Stimulated activated CD8-positive, alpha-beta memory T cell treated with anti-CD3 and anti-CD28 coated beads, Interleukin-15, amount 100 ng/mL, for 48 hours (primary cell): ENCODE results near the gene CHMP2B.

Source experiments
- DNase-seq, 2 donors: peaks; one replicate each; pipeline ENCODE4 v3.0.0-alpha.2; 2020; ENCODE audit warnings: low read depth in 2 of 2

The CHMP2B gene

GRCh38 chr3:87227104-87227834, at the start of gene CHMP2B:
CHMP2B (plus strand) TSS chr3:87227309; CDS start chr3:87227523, 214 bp downstream.
- DNase-seq: peak; percentile 80 to 86

- no peak for DNase-seq
Observed at GRCh38 chr3:87179642-87180041, 47.5 kb upstream of the CHMP2B start.

GRCh38 chr3:87181551-87181950, 45.6 kb upstream of the CHMP2B start:
- DNase-seq: no peak

- DNase-seq: no peak
Observed at GRCh38 chr3:87182023-87182422, 45.1 kb upstream of the CHMP2B start.

GRCh38 chr3:87186608-87187159, 40.4 kb upstream of the CHMP2B start:
- DNase-seq: no peak

GRCh38 chr3:87191175-87191574, 35.9 kb upstream of the CHMP2B start:
- DNase-seq: no peak

- no peak for DNase-seq
Observed at GRCh38 chr3:87191641-87192040, 35.5 kb upstream of the CHMP2B start.

- no peak for DNase-seq
Observed at GRCh38 chr3:87196879-87197278, 30.2 kb upstream of the CHMP2B start.

- no peak for DNase-seq
Observed at GRCh38 chr3:87197531-87197930, 29.6 kb upstream of the CHMP2B start.

- DNase-seq: no peak
Observed at GRCh38 chr3:87198774-87199173, 28.3 kb upstream of the CHMP2B start.

GRCh38 chr3:87199628-87200027, 27.5 kb upstream of the CHMP2B start:
- no peak for DNase-seq

- DNase-seq: no peak
Observed at GRCh38 chr3:87200060-87200647, 27.0 kb upstream of the CHMP2B start.

- no peak for DNase-seq
Observed at GRCh38 chr3:87201727-87202126, 25.4 kb upstream of the CHMP2B start.

GRCh38 chr3:87203809-87204208, 23.3 kb upstream of the CHMP2B start:
- DNase-seq: no peak

GRCh38 chr3:87206070-87206469, 21.0 kb upstream of the CHMP2B start:
- DNase-seq: no peak

- DNase-seq: no peak
Observed at GRCh38 chr3:87206635-87207034, 20.5 kb upstream of the CHMP2B start.

- DNase-seq: no peak
Observed at GRCh38 chr3:87207460-87207859, 19.6 kb upstream of the CHMP2B start.

GRCh38 chr3:87209111-87209510, 18.0 kb upstream of the CHMP2B start:
- DNase-seq: no peak

GRCh38 chr3:87218560-87218959, 8.5 kb upstream of the CHMP2B start:
- DNase-seq: no peak

- DNase-seq: no peak
Observed at GRCh38 chr3:87219611-87220010, 7.5 kb upstream of the CHMP2B start.

GRCh38 chr3:87225659-87226058, 1.4 kb upstream of the CHMP2B start:
- no peak for DNase-seq

GRCh38 chr3:87227835-87228144, 681 bp downstream of the CHMP2B start:
- no peak for DNase-seq

GRCh38 chr3:87228316-87228715, 1.2 kb downstream of the CHMP2B start:
- no peak for DNase-seq

- DNase-seq: no peak
Observed at GRCh38 chr3:87229113-87229512, 2.0 kb downstream of the CHMP2B start.
